Stimulated activated CD8-positive, alpha-beta memory T cell treated with anti-CD3 and anti-CD28 coated beads, Interleukin-2, amount 100 ng/mL, for 48 hours (primary cell): ENCODE data around the gene MAGED2.
"Not testable (repeated sequence)": the region's sequence is repeated elsewhere in the genome, so short reads cannot be mapped to it uniquely, and the experiment has no call there.

ENCODE experiments used
- DNase-seq, 2 donors: peaks; one replicate each; pipeline ENCODE4 v3.0.0-alpha.2; 2020; ENCODE audit warnings: low read depth in 2 of 2

MAGED2 gene

GRCh38 chrX:54807524-54808108 is at the start of gene MAGED2:
MAGED2 (plus strand) TSS chrX:54807745; CDS start chrX:54809332, 1,587 bp downstream.
- DNase-seq, result no peak

- DNase-seq, result no peak
Measured at GRCh38 chrX:54758114-54759055, 49.2 kb upstream of the MAGED2 start.

- not testable (repeated sequence) for DNase-seq
Measured at GRCh38 chrX:54774391-54775094, 33.0 kb upstream of the MAGED2 start.

- DNase-seq, result no peak
Measured at GRCh38 chrX:54776061-54776460, 31.5 kb upstream of the MAGED2 start.

GRCh38 chrX:54776987-54777672 is 30.4 kb upstream of the MAGED2 start:
- no peak for DNase-seq

GRCh38 chrX:54785901-54786300 is 21.6 kb upstream of the MAGED2 start:
- no peak for DNase-seq

- no peak for DNase-seq
Measured at GRCh38 chrX:54786967-54787366, 20.6 kb upstream of the MAGED2 start.

- DNase-seq, result no peak
Measured at GRCh38 chrX:54788446-54788845, 19.1 kb upstream of the MAGED2 start.

- DNase-seq, result not testable (repeated sequence)
Measured at GRCh38 chrX:54789405-54789804, 18.1 kb upstream of the MAGED2 start.

- DNase-seq, result no peak
Measured at GRCh38 chrX:54794028-54794427, 13.5 kb upstream of the MAGED2 start.

- no peak for DNase-seq
Measured at GRCh38 chrX:54794795-54795194, 12.8 kb upstream of the MAGED2 start.

GRCh38 chrX:54798137-54798536 is 9.4 kb upstream of the MAGED2 start, which contains the start of gene ITIH6:
ITIH6 (minus strand) TSS chrX:54798255; CDS start chrX:54798210, 45 bp downstream.
- DNase-seq, result no peak

- no peak for DNase-seq
Measured at GRCh38 chrX:54799046-54799445, 8.5 kb upstream of the MAGED2 start.

GRCh38 chrX:54808109-54808604 is 612 bp downstream of the MAGED2 start:
- peak; percentile 15 to 30 for DNase-seq

GRCh38 chrX:54808605-54809483 is 1.3 kb downstream of the MAGED2 start:
- DNase-seq, result peak; percentile 73 to 79

GRCh38 chrX:54810532-54810931 is 3.0 kb downstream of the MAGED2 start:
- no peak for DNase-seq

- no peak for DNase-seq
Measured at GRCh38 chrX:54811301-54811885, 3.8 kb downstream of the MAGED2 start.

GRCh38 chrX:54812306-54812705 is 4.8 kb downstream of the MAGED2 start:
- no peak for DNase-seq

- DNase-seq, result no peak
Measured at GRCh38 chrX:54817220-54817820, 9.8 kb downstream of the MAGED2 start.

- DNase-seq, result no peak
Measured at GRCh38 chrX:54818221-54818620, 10.7 kb downstream of the MAGED2 start.
